ENCODE results near the gene AK5. TPM values are rescaled to one million over a fixed set of nuclear protein-coding genes. Genes with fewer than 3 reads are reported as not detected.
A peak's percentile ranks its signal among the peaks of the same experiment; 100 is the strongest.

Gene AK5
- 1 to 10 TPM in 1 of 4 donors, under 1 TPM in 1, not detected in 2; 0.79 to 4.1 TPM for total RNA-seq

DNA sequence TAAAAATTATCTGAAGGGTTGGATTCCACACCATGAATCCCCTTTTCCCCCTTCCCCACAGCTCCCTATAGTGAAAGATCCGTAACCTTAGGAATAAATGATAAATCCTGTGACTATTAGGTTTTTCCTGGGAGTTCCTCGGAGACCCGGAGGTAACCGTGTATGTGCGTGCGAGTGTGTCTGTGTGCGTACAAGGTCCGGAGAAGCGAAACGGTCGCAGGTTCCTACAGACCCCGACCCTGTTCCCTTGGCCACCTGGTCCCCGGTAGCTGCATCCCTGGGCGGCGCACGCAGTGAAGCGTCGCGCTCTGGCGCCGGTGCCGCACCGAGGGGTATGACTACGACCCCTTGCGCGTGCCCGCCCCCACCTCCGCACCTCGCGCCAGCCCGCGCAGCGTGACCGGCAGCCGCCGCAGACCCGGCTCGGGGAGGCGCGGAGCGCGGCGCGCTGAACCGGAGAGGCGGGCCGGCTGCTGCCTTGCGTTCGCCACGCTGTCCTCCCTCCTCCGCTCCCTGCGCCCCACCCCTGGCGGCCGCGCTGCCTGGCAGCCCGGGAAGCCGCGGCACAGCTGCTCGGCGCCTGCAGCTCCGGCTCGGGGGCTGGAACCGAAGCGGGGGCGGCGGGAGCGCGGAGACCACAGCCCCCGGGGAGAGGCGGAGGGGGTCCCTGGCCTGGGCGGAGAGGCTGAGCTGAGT lies at the start of gene AK5:
Gene AK5 (plus strand): TSS at position 529 of the 696 bp plus-strand sequence. CDS start 295 bp downstream, outside the sequence.
- Histone ChIP-seq H3K36me3 (no peaks in the 10 kb centered on the region), H3K27me3 (peaks cover 59% of the 10 kb centered on the region), H3K4me1 (peaks cover 0 to 12% (median 5%) of the 10 kb centered on the region in 4 donors), H3K27ac (no peak within 1 kb of the TSS), H3K9me3 (no peaks in the 10 kb centered on the region), H3K4me3 (peak within 1 kb of the TSS; percentile 11 to 57 (median 35))
- DNase-seq, result no peak
- intact Hi-C loops (cut with DNase I; ENCODE audit: low total_unique reads), result no loop called here
- no peak for TF ChIP-seq POLR2AphosphoS5 (IDR thresholded peaks at IDR 0.05)
- TF ChIP-seq EP300 (IDR thresholded peaks at IDR 0.05; ENCODE audit: low read depth), result no peak
- no peak for TF ChIP-seq POLR2A (IDR thresholded peaks at IDR 0.05)
- no peak for TF ChIP-seq CTCF (IDR thresholded peaks at IDR 0.05)
- in situ Hi-C loops (cut with MboI; ENCODE audit: low pct_ligation_motif_present in 1 of 4, low pct_unique_long_range_greater_than_20kb in 1 of 4, low sequenced_read_pairs in 3 of 4), result no loop called here
- 4 to 83% methylated on average over 1 to 50 of the region's 71 CpGs for WGBS, 2 donors (ENCODE audit: low coverage in 1 of 2)

DNA sequence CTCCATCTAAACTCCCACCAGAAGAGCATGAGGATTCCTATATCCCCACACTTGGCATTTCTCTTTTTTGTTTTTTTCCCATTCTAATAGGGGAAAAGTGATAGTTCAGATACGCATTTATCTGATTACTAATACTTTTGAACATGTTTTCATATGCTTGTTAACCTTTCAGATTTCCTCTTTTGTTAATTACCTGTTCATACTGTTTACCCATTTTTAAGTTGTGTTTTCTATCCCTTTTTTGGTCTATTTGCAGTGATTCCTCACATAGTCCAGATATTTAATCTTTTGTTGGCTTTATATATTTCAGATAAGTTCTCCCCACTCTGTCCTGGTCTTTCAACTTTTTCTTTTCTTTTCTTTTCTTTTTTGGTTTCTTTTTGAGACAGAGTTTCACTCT lies 49.0 kb upstream of the AK5 start:
- Histone ChIP-seq H3K9me3 (no peaks in the 10 kb centered on the region), H3K4me3 (no peak overlapping the region), H3K27ac (no peak overlapping the region), H3K27me3 (no peaks in the 10 kb centered on the region), H3K36me3 (no peaks in the 10 kb centered on the region), H3K4me1 (no peaks in the 10 kb centered on the region)
- intact Hi-C loops (cut with DNase I; ENCODE audit: low total_unique reads), result no loop called here
- in situ Hi-C loops (cut with MboI; ENCODE audit: low pct_ligation_motif_present in 1 of 4, low pct_unique_long_range_greater_than_20kb in 1 of 4, low sequenced_read_pairs in 3 of 4), result no loop called here
- DNase-seq, result no peak
- no peak for TF ChIP-seq POLR2AphosphoS5 (IDR thresholded peaks at IDR 0.05)
- TF ChIP-seq EP300 (IDR thresholded peaks at IDR 0.05; ENCODE audit: low read depth), result no peak
- TF ChIP-seq POLR2A (IDR thresholded peaks at IDR 0.05), result no peak
- no peak for TF ChIP-seq CTCF (IDR thresholded peaks at IDR 0.05)
- WGBS, 2 donors (ENCODE audit: low coverage in 1 of 2), result 97 to 100% methylated on average over 1 of the region's 1 CpG

DNA sequence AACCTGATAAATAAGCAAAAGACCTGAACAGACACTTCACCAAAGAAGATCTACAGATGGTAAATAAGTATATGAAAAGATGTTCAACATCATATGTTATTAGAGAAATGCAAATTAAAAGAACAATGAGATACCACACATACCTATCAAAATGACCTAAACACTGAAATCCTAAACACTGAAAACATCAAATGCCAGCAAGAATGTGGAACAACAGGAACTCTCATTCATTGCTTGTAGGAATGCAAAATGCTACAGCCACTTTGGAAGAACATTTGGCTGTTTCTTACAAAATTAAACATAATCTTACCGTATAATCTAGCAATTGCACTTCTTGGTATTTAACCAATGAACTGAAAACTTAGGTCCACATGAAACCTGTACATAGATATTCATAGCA lies 47.7 kb upstream of the AK5 start:
- H3K36me3 ChIP-seq, result no peaks in the 10 kb centered on the region
- DNase-seq, result no peak
- intact Hi-C loops (cut with DNase I; ENCODE audit: low total_unique reads), result no loop called here
- whole genome bisulfite sequencing, 2 donors (ENCODE audit: low coverage in 1 of 2), result 60 to 97% methylated on average over 1 of the region's 1 CpG
- no peaks in the 10 kb centered on the region for H3K27me3 ChIP-seq
- in situ Hi-C loops (cut with MboI; ENCODE audit: low pct_ligation_motif_present in 1 of 4, low pct_unique_long_range_greater_than_20kb in 1 of 4, low sequenced_read_pairs in 3 of 4), result no loop called here
- no peak overlapping the region for H3K4me3 ChIP-seq
- TF ChIP-seq CTCF (IDR thresholded peaks at IDR 0.05) (no peak), EP300 (IDR thresholded peaks at IDR 0.05; ENCODE audit: low read depth) (no peak), POLR2AphosphoS5 (IDR thresholded peaks at IDR 0.05) (no peak), POLR2A (IDR thresholded peaks at IDR 0.05) (no peak)
- H3K27ac ChIP-seq, result no peak overlapping the region
- no peaks in the 10 kb centered on the region for H3K9me3 ChIP-seq
- H3K4me1 ChIP-seq, result no peaks in the 10 kb centered on the region

GRCh38 chr1:77234943-77235342 lies 46.9 kb upstream of the AK5 start:
- no peak overlapping the region for H3K27ac ChIP-seq
- H3K36me3 ChIP-seq, result no peaks in the 10 kb centered on the region
- TF ChIP-seq CTCF (IDR thresholded peaks at IDR 0.05), result no peak
- TF ChIP-seq POLR2AphosphoS5 (IDR thresholded peaks at IDR 0.05), result no peak
- no peak for TF ChIP-seq EP300 (IDR thresholded peaks at IDR 0.05; ENCODE audit: low read depth)
- no peak for TF ChIP-seq POLR2A (IDR thresholded peaks at IDR 0.05)
- intact Hi-C loops (cut with DNase I; ENCODE audit: low total_unique reads) (no loop called here), in situ Hi-C loops (cut with MboI; ENCODE audit: low pct_ligation_motif_present in 1 of 4, low pct_unique_long_range_greater_than_20kb in 1 of 4, low sequenced_read_pairs in 3 of 4) (no loop called here)
- H3K27me3 ChIP-seq, result no peaks in the 10 kb centered on the region
- WGBS, 2 donors (ENCODE audit: low coverage in 1 of 2), result 45 to 48% methylated on average over 1 of the region's 1 CpG
- no peak overlapping the region for H3K4me3 ChIP-seq
- no peak for DNase-seq
- no peaks in the 10 kb centered on the region for H3K4me1 ChIP-seq
- H3K9me3 ChIP-seq, result no peaks in the 10 kb centered on the region

All from transverse colon (tissue), 4 donors.